Stimulated activated CD8-positive, alpha-beta memory T cell treated with anti-CD3 and anti-CD28 coated beads, Interleukin-15, amount 100 ng/mL, for 48 hours (primary cell): ENCODE measurements around the gene LMF1.
"Not testable (repeated sequence)": the region's sequence is repeated elsewhere in the genome, so short reads cannot be mapped to it uniquely, and the experiment has no call there.

ENCODE experiments used
- DNase-seq, 2 donors: peaks; one replicate each; pipeline ENCODE4 v3.0.0-alpha.2; 2020; ENCODE audit warnings: low read depth in 2 of 2

Gene LMF1

DNA sequence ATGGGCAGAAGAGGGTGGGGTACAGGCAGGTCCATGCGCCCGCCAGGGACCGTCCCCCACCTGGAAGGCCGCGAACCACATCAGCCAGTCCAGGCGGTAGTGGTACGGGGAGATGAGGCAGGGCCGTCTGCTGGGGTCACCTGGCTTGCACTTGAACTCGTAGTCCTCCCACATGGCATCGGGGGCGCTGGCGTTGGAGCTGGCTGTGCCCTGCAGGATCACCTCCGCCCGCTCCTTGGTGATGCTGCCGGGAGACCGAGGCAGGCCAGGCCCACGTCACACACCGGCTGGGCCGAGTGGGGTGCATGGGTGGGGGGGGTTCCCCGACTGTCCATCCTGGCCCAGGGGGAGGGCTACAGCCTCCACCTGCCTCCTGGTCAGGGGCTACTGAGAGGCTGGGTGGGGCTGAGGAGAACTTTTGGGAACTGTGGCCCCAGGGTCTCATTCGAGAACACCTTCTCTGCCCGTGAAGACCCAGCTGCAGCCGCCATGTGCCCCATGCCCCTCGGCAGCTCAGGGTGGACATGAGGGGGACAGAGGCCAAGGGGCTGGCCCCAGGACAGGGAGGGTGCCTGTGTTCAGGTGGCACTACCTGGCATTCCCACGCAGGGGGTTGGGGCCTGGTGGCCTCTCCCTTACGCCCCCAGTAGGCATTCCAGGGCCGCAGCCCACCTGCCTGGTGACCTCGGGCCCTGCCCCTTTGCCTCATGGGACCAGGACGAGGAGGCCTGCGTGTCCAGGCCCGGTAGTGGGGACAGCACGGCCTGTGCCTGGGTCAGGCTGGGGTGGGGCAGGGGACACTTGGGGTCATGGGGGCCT is 100.8 kb downstream of the LMF1 start:
- DNase-seq: no peak

DNA sequence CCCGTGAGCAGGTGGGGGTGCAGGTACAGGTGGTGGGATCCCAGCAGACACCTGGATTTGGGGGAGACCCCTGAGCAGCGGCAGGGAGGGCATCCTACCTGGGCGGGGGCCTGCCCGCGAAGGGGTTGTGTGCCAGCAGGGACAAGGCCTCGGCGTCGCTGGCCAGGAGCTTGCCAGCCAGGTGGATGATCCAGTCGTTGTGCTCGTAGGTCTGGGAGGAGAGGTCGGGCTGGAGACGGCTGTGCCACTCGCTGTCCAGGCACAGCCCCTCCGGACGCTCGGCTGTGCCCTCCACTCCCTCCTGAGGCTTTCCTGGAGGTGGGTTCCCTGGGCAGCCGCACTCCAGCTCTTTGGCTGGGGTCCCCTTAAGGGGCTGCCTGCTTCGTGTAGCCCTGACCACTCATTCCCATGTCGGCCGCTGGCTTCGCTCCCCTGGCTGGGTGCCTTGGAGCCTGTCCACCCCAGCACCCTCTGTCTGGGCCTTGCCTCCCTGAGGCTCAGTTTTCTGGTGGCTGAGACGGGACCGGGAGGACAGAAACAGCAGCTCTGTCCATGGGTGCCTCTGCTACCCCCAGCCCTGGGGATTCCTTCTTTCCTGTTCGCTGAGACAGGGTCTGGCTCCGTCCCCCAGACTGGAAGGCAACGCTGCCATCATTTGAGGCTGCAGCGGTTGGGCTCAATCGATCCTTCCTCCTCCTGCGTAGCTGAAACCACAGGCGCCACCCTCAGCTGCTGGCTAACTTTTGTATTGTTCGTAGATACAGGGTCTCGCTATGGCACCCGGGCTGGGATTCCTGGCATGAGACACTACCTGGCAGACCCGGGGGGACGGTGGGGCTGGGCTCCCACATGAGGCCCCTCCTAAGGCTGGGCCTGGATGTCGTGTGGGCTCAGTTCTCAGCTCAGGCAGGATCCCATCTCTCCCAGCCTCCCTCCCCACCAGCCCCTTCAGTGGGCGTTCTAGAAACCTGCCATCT is 101.7 kb downstream of the LMF1 start:
- no peak for DNase-seq

DNA sequence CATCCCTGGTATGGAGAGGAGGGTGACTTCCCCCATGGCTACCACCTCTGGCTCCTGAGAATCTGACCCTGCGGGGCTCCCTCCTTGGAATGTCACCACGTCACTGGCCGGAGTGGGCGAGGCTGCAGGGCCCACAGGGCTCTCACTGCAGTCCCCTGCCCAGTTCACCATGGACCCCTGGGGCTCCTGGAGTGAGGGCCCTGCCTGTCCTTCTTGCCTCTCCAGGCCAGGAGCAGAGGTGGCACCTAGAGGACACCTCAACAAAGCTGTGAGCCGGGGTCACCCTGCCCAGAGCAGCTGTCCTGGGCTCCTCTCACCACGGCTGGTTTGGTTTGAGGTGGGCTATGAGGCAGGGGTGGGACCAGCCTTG is 102.4 kb downstream of the LMF1 start:
- DNase-seq: no peak

DNA sequence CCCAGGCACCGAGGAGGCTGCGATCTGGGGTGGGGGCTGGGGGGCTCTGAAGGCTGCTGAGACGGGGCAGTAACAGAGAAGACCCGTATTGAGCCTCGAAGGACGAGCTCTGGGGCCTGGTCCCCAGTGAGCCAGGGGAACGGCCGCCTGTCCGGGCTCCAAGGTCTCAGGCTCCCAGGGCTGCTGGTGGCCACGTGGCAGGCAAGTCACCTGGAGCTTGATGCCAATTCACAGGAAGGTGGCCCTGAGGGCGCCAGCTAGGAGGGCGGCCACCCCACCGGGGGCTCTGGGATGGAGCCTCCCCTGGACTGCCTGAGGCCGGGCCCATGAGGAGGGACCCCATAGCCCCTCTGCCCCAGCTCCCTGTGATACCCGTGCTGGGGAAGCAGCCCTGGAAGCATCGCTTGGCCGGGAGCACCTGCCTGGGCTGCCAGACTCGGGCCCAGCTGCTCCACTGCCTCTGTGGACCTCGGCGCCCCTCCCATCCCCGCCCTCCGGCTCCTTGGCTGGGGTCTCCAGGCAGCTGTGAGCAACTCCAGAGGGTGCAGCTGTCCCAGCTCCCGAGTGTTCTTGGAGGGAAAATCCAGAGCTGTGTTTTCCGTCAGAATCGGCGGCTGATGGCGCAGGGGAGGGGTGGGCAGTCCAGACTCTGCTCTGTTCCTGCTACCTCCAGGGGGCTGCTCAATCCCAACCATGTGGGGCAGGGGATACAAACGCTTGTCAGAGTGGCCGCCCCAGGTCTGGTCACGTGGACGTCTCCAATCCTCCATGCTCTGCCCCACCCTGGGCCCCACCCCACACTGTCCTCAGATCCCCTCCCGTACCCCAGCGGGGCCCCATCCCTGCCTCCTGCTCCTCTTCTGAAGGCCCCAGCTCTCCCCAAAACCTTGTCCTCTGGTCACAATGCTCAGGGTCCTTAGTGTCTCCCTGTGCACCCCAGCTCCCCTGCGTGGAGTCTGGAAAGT is 103.1 kb downstream of the LMF1 start:
- no peak for DNase-seq

DNA sequence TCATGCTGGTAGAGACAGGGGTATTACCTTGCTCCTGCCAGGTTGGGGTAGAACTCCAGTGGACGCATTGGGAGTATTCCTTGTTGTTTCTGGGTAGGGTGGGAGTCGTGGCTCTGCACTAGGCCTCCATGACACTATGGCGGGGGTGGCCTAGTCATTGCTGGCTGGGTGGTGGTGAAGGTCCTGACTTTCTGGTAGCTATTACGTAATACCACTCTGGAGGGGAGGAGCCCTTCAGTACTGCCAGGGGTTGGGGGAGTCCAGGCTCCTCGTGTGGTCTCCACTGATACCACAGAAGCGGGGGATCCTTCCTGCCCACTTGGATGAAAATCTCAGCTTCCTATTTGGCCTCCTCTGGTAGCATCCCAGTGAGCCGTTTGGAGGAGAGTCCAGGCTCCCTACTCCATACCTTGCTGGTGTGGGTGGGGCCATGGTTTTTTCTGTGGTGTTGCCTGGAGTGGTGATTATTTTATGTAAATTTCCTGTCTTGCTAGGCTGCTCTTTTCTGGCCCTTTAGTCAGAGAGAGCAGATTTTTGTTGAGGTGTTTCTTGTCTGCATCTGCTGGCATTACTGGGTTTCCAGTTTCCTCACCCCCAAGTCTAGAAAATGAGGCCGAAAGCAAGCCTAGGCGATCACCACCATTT is 104.4 kb downstream of the LMF1 start:
- no peak for DNase-seq

DNA sequence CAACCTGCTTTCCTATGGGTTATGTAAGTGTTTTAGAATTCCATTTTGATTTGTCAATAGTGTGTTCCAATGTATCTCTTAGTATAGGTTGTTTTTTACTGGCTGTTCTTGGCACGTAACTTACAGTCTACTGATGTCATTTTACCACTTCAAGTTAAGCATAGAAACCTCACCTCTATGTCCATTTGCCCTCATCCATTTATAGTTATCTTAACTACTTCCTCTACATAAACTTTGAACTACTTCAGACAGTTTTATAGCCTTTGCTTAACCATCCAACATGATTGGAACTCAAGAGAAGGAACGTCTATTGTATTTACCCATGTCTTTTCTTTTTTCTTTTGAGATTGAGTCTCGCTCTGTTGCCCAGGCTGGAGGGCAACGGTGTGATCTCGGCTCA is 105.8 kb downstream of the LMF1 start:
- DNase-seq: no peak

DNA sequence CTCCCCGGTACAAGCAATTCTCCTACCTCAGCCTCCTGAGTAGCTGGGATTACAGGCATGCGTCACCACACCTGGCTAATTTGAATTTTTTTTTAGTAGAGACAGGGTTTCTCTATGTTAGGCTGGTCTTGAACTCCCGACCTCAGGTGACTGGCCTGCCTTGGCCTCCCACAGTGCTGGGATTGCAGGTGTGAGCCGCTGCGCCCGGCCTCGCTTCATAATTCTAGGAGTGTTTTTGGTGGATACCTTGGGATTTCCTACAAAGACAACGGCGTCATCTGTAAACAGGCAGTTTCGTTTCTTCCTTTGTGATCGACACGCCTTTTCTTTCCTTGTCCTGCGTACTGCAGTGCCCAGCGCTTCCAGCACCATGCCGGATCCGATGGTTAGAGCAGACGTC is 109.3 kb downstream of the LMF1 start:
- no peak for DNase-seq

DNA sequence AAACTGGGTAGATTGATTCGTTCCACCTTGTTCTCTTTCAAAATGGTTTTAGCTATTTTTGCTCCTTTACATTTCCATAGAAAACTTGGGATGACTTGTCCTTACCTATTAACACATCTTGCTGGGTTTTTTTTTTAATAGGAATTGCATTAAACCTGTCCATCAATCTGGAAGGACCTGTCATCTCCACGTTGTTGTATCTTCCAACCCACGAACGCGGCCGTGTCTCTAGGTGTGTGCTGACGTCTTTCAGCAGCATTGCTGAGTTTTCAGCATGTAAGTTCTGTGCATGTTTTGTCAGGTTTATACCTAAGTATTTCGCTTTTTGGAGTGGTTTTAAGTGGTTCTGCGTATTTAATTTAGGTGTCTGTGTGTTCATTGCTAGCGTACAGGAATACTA is 109.9 kb downstream of the LMF1 start:
- no peak for DNase-seq

DNA sequence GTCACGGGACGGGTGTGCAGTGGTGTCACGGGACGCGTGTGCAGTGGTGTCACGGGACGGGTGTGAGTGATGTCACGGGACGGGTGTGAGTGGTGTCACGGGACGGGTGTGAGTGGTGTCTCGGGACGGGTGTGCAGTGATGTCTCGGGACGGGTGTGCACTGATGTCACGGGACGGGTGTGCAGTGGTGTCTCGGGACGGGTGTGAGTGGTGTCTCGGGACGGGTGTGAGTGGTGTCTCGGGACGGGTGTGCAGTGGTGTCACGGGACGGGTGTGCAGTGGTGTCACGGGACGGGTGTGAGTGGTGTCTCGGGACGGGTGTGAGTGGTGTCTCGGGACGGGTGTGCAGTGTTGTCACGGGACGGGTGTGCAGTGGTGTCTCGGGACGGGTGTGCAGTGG is 111.8 kb downstream of the LMF1 start:
- not testable (repeated sequence) for DNase-seq

DNA sequence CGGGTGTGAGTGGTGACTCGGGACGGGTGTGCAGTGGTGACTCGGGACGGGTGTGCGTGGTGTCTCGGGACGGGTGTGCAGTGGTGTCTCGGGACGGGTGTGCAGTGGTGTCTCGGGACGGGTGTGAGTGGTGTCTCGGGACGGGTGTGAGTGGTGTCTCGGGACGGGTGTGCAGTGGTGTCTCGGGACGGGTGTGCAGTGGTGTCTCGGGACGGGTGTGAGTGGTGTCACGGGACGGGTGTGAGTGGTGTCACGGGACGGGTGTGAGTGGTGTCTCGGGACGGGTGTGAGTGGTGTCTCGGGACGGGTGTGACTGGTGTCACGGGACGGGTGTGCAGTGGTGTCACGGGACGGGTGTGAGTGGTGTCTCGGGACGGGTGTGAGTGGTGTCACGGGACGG is 112.3 kb downstream of the LMF1 start:
- DNase-seq: not testable (repeated sequence)

DNA sequence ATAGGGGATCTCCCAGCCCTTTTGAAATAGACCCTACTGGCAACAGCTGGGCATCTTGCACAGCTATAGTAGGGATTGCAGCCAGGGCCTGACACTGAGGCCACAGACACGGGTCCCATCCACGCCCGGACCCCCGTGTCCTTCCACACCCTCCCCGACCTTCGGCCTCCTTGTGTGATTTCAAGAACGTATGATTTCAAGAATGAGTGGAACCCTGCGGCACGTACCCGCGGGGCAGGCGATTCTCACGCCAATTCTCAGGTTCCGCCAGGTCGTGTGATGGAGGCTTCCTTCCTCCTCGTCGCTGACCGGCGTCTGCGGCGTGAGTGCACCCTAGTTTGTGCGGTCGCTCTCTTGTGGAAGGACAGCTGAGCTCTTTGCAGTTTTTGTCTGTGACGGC is 114.0 kb downstream of the LMF1 start:
- no peak for DNase-seq

DNA sequence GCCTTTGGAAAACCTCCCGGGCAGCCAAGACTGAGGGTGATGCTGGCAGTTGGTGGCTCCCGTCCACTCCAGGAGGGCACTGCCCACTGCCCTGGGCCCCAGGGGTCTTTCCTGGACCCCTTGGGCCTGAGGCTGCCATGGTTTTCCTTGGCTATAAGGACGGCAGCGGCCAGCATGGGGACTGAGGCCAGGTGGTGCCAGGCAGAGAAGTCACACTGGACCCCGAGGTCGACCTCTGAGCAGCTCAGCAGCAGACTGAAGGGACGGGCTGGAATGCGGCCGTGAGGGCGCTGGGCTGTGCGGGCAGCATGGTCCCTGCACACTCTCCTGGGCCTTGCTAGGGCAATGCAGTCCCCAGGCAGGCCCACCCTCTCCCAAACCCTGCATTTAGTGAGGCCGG is 114.7 kb downstream of the LMF1 start:
- no peak for DNase-seq

DNA sequence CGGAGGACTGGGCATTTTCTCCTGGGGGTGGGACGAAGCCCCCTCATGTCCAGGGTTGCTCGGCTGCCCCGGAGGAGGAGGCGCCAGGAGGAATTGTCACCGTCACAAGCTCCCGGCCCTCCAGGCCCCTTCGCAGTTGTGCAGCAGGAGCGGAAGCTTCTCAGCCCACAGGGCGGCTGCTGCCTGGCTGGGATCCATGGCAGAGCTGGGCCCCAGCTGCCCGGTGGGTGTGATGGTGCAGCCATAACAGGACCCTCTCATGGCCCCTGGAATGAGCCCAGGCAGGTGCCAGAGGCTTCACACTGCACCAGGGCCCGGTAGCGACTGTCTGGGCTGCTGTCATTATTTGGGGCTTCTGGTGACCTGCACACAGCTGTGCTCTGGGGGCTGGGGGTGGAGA is 115.3 kb downstream of the LMF1 start:
- no peak for DNase-seq

DNA sequence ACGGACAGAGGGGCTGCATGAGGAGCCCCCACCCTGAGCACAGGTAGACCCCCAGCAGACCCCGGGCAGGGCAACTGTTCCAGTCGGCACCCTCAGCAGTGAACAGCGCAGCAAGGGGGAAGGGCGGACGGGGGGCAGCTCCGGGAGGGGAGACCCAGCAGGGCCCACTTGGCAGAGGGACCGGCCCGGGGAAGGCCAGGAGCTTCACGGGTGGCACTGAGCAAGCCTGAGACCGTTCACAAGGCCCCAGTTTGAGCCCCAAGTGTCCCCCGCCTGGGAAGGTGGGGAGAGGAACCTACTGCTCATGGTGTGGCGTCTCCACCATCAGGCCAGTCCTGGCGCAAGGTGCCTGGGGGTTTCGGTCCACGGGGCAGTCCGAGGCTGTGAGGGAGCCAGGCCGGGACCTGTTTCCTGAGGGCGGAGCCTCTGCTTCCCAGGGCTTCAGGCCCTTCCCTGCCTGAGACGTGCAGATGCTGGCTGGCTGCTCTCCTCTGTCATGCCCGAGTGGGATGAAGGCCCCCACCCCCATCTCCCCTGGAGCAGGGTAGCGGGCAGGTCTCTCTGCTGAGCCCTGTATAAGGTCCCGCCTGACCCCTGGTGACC is 115.9 kb downstream of the LMF1 start:
- no peak for DNase-seq

DNA sequence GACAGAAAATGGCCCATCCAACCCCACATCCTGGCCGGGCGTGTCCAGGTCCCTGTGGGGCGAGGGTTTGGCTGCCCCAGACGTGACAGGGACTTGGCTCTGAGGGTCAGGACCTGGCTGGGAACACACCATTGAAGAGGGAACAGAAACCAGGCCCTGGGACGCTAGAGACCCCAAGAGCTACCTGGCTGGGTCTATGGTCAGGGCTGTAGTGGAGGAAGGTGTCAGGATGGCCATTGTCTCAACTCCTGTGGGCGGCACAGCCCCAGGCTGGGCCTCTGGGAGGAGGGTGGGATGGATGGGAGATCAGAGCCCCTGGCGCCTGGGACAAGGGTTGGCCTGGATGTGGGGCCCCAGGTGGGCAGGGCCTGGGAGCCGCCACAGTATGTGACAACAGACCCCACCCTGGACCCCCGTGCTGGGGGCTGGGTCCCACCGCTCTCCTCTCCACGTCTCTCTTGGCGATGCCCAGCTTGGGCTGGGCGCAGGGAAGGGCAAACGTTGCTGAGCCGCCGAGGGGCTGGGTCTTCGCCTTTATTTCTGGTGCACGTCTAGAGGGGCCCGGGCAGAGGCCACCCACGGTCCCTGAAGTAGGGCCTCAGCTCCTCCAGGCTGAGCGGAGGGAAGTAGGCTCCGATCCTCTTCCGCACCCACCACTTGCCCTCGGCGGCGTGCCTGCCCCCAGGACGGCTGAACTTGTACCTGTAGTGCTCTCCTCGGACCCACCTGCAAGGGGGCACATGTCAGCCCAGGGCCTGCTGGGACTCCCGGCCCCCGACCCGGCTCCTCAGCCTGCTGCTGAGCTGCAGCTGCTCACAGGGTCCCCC is 116.6 kb downstream of the LMF1 start:
- DNase-seq: no peak

DNA sequence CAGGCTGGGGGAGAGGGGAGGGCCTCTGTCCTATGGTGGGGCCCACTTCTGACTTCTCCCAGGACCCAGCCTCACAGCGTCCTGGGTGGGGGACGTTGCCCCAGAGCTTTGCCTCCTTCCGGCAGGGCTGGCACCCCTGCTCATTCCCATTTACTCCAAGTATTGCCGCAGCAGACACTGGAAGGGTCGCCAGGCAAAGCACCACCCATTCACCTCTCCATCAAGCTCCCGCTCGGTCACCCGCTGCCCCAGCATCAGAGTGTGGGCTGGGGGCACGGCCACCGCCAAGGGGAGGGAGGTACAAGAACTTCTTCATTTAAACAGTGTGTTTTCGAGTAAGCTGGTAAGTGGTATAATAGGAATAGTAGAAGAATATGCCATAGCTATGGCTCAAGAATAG is 117.5 kb downstream of the LMF1 start:
- DNase-seq: no peak

DNA sequence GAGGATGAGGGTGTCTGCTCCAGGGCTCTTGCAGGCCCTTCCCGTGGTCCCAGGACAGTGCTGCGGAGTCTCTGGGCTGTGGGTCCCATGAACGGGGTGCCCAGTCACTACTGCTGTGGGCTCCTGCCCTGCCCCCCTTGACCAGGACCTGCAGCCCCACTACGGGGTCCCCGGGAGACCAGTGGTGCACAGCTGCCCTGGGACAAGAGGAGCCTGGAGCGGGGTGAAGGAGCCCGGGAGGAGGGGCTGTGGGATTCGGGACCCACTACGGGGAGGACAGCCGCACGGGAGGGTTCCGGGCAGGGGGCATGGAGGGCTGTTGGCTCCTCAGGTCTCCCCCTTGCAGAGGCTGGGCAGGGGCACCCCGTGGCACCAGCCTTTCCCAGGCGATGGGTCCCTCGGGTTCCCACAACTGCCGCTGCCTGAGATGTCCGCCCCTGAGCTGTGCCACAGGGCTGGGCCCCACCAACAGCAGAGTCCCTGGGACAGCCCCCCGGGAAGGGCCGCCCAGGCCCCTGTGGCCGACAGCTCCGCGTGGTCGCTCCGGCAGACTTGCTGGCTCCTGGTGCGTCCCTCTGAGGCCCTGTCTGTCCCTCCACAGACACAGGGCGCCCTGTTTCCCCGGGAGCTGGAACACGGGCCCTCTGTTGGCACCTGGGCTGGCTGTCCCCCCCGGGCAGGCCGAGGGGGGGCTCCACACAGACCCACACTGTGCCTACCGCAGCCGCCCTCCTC is 118.2 kb downstream of the LMF1 start:
- no peak for DNase-seq

DNA sequence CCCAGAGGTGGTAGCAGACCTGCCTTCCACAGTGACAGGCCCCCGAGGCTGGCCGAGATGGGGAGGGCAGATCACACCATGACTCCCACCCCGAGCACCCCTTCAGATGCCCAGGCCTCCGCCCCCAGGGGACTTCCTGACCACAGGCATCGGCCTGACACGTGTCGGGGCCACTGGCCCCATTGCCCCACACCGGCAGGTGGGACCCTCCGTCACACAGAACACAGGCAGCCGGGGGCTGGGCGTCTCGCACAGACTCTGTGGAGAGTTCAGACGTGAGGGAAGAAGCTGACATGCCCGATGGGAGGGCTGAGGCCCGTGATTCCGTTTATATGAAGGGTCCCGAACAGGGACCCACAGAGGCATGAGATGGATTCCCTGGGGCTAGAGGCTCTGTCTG is 118.9 kb downstream of the LMF1 start:
- no peak for DNase-seq

DNA sequence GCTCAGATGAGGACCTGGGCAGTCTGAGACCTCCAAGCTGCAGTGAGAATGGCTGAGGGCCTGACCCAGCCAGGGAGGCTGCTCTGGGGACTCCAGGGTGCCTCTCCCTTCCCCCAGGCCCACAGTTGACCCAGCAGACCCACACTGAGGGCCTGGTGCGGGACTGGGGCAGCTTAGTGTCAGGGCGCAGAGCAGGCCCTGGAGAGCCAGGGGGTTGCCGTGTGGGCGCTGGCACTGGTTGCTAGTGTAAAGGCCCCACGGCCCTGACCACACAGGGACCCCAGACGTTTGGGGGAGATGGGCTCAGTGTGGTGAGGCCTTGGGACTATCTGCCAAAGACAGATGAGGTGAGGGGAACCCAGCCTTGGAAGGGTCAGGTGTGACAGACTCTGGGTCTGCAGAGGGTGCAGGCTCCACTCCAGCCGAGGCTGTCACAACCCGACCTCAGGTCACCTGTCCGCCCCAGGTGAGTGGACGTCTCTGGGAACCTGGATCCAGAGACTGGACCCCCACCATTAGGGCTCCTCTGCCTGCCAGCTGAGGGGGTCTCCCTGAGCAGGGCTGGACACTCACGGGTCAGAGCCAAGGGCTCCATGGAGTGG is 119.5 kb downstream of the LMF1 start:
- DNase-seq: no peak
